OCI-LY7 (cell line): ENCODE results near the gene CPZ. TPM values are rescaled to one million over a fixed set of nuclear protein-coding genes. Genes with fewer than 3 reads are reported as not detected.

Experiments
- BruUV-seq: library from RNA; stranded (reverse); fragments of 400-500 nt; replicated peaks from 2 replicates; lab custom pipeline; 2021; lab: Mats Ljungman, UMichigan
- CTCF ChIA-PET: fragments of 300-600 bp; sonication (Branson Sonifier 250); formaldehyde crosslinking; loops from one replicate; lab custom pipeline; 2022; ENCODE audit warnings: antibody characterized with exemption; ENCODE audit not compliant: unreplicated experiment; lab: Charles Lee
- POLR2A ChIA-PET: fragments of 300-600 bp; sonication (Branson Sonifier 250); formaldehyde crosslinking; loops from one replicate; lab custom pipeline; 2022; ENCODE audit warnings: antibody characterized with exemption; lab: Charles Lee
- DNase-seq: peaks from one replicate; pipeline ENCODE4 v3.0.0-alpha.2; 2015; ENCODE audit warnings: low spot score
- H2AFZ ChIP-seq: fragments of 200-600 bp; sonication (generic), shearing (Covaris generic); 2 replicates; pipeline ENCODE4 v1.6.1; 2014; ENCODE audit warnings: mild to moderate bottlenecking, antibody characterized with exemption, low read length, moderate library complexity
- H3K27ac ChIP-seq: fragments of 200-600 bp; sonication (generic); 2 replicates; pipeline ENCODE4 v1.5.1; 2014; ENCODE audit warnings: mixed run types, low read depth, mild to moderate bottlenecking, moderate library complexity, low read length, inconsistent platforms; ENCODE audit not compliant: poor library complexity, severe bottlenecking
- H3K36me3 ChIP-seq: fragments of 200-600 bp; sonication (generic); 2 replicates; pipeline ENCODE4 v1.6.1; 2014; ENCODE audit warnings: mild to moderate bottlenecking, antibody characterized with exemption, low read length, moderate library complexity, mixed read lengths; ENCODE audit not compliant: insufficient read depth
- H3K4me1 ChIP-seq: fragments of 200-600 bp; sonication (generic); 2 replicates; pipeline ENCODE4 v1.5.1; 2014; ENCODE audit warnings: mild to moderate bottlenecking, low read length; ENCODE audit not compliant: insufficient read depth, poor library complexity, severe bottlenecking
- H3K4me2 ChIP-seq: fragments of 200-600 bp; sonication (generic); 2 replicates; pipeline ENCODE4 v1.6.1; 2014; ENCODE audit warnings: mild to moderate bottlenecking, low read length
- H3K4me3 ChIP-seq: fragments of 200-600 bp; sonication (generic); 2 replicates; pipeline ENCODE4 v1.5.1; 2014; ENCODE audit warnings: mild to moderate bottlenecking, low read depth, low read length; ENCODE audit not compliant: poor library complexity, severe bottlenecking
- H3K79me2 ChIP-seq: fragments of 200-600 bp; sonication (generic); 2 replicates; pipeline ENCODE4 v1.6.1; 2016; ENCODE audit warnings: low read depth, mild to moderate bottlenecking, low read length, moderate library complexity, mixed read lengths; ENCODE audit not compliant: insufficient read depth
- H3K9me2 ChIP-seq: fragments of 200-600 bp; sonication (generic); 2 replicates; pipeline ENCODE4 v1.6.1; 2016; ENCODE audit warnings: mild to moderate bottlenecking, low read length, mixed read lengths; ENCODE audit not compliant: insufficient read depth
- H3K9me3 ChIP-seq: fragments of 200-600 bp; sonication (generic); 2 replicates; pipeline ENCODE4 v1.6.1; 2014; ENCODE audit warnings: mild to moderate bottlenecking, mixed run types, low read length, mixed read lengths
- H4K20me1 ChIP-seq: fragments of 200-600 bp; sonication (generic); 2 replicates; pipeline ENCODE4 v1.6.1; 2014; ENCODE audit warnings: mild to moderate bottlenecking, antibody characterized with exemption, low read length, moderate library complexity, mixed read lengths; ENCODE audit not compliant: insufficient read depth
- CTCF ChIP-seq: fragments of 200-600 bp; sonication (generic); conservative IDR thresholded peaks from 2 replicates; pipeline ENCODE4 v1.5.1; 2014; ENCODE audit warnings: mild to moderate bottlenecking, antibody characterized with exemption, low read length, moderate library complexity, mixed read lengths
- EZH2phosphoT487 ChIP-seq: fragments of 200-600 bp; sonication (generic); IDR thresholded peaks from 2 replicates; pipeline ENCODE4 v1.6.1; 2018; ENCODE audit warnings: low read depth, borderline replicate concordance, mild to moderate bottlenecking, mixed run types, antibody characterized with exemption, low read length, moderate library complexity, mixed read lengths
- intact Hi-C: fragments of 100-400 bp; cut with micrococcal nuclease; formaldehyde crosslinking; loops from one replicate; pipeline ENCODE4 v1.10.0; 2022; ENCODE audit not compliant: unreplicated experiment
- total RNA-seq, 2 experiments: library from RNA; depleted of rRNA in 1 of 2; stranded (reverse); fragments of >200 nt in 1 of 2; shearing (Covaris generic) in 1 of 2; gene quantifications; 2 replicates each; pipeline ENCODE4 v1.2.3, GENCODE V29; 2014 to 2022

The CPZ gene
- total RNA-seq, 2 experiments from 2014 or later = not detected

GRCh38 chr4:8648296-8648695, 55.7 kb downstream of the CPZ start:
- Histone ChIP-seq H4K20me1 (no peaks in the 10 kb centered on the region), H3K4me2 (no peak overlapping the region), H3K4me1 (no peaks in the 10 kb centered on the region), H3K9me3 (no peaks in the 10 kb centered on the region), H3K36me3 (no peaks in the 10 kb centered on the region), H3K27ac (no peak overlapping the region), H3K4me3 (no peak overlapping the region), H2AFZ (no peak overlapping the region), H3K79me2 (no peaks in the 10 kb centered on the region), H3K9me2 (no peaks in the 10 kb centered on the region)
- no TSS peak for BruUV-seq
- ChIA-PET CTCF (interaction anchor here (0.6 kb wide), 1 partner anchor 1254 kb away, joined by 8 read pairs; no protein-coding TSS in a partner anchor), POLR2A (no interaction called here)
- intact Hi-C loops = no loop called here
- TF ChIP-seq CTCF (no peak), EZH2phosphoT487 (no peak)
- no peak for DNase-seq

- TF ChIP-seq CTCF (no peak), EZH2phosphoT487 (no peak)
- ChIA-PET CTCF (interaction anchor here (0.6 kb wide), 1 partner anchor 1253 kb away, joined by 8 read pairs; no protein-coding TSS in a partner anchor), POLR2A (no interaction called here)
- no peak overlapping the region for H2AFZ ChIP-seq
- no peaks in the 10 kb centered on the region for H3K4me1 ChIP-seq
- BruUV-seq = no TSS peak
- no peak overlapping the region for H3K4me3 ChIP-seq
- H3K36me3 ChIP-seq = no peaks in the 10 kb centered on the region
- no peaks in the 10 kb centered on the region for H4K20me1 ChIP-seq
- no peaks in the 10 kb centered on the region for H3K9me3 ChIP-seq
- H3K27ac ChIP-seq = no peak overlapping the region
- DNase-seq = no peak
- intact Hi-C loops = no loop called here
- H3K4me2 ChIP-seq = no peak overlapping the region
- H3K79me2 ChIP-seq = no peaks in the 10 kb centered on the region
- H3K9me2 ChIP-seq = no peaks in the 10 kb centered on the region
Measured at GRCh38 chr4:8648816-8649630, 56.5 kb downstream of the CPZ start.
